Activated effector memory CD4-positive, alpha-beta T cell treated with anti-CD3 and anti-CD28 coated beads, Interleukin-2, amount 50 U/mL, for 16 hours (primary cell): ENCODE results near the gene GPRIN3.
A peak's percentile ranks its signal among the peaks of the same experiment; 100 is the strongest.
"Not testable (repeated sequence)": the region's sequence is repeated elsewhere in the genome, so short reads cannot be mapped to it uniquely, and the experiment has no call there.

Source experiments
- DNase-seq: peaks from one replicate; pipeline ENCODE4 v3.0.0-alpha.2; 2020

Gene GPRIN3

DNA sequence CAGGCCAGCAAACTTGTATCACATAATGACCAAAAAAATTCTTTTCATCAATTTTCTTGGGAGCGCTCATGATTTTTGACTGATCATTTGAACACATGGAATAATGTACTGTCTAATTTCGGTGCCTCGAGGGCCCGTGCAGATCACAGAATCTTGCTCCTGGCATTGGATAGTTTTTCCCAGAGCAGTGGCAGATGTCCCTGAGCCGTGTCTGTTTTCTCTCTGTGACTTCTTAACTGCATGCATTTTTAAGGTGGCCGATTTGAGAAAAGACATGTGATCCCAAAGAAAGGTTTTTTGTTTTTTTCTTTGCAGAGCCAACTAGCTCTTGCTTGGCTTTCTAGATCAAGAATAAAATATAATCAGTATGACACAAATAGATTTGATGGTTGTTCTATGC is 19.7 kb downstream of the GPRIN3 start:
- DNase-seq = no peak

DNA sequence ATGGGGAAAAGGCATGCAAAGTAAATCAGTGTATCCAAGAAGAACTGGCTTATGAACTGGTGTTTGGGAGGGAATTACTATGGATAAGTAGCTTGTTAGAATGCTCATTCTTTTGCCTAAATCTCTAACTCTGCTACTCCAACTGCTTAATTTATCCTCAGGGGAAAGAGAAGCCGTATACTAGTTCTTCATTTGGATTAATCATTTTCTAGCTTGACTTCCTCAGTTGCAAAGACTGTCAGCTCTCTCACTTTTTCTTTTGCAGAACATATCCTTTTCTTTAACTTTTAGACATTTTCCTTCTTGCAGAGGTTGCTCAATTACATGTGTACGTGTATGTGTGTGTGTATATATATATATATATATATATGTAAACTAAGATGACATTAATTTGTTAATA is 21.9 kb downstream of the GPRIN3 start:
- no peak for DNase-seq

DNA sequence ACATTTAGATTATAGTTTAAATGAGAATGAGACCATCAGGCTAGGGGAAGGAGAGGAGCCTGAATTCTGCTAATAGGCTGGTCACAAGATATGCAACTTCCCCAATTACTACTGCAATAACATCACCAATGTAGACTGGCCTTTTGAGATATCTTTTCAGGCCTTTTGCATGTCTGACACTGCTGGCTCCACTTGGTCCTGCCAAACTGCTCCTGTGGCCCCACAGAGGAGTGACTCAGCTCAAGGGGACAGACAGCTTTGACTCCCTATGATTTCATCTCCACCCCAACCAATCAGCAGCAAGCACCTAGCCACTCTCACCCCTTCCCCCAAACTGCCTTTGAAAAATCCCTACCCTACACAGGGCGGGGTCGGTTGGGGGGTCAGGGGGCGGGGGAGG is 22.8 kb downstream of the GPRIN3 start:
- DNase-seq = no peak

DNA sequence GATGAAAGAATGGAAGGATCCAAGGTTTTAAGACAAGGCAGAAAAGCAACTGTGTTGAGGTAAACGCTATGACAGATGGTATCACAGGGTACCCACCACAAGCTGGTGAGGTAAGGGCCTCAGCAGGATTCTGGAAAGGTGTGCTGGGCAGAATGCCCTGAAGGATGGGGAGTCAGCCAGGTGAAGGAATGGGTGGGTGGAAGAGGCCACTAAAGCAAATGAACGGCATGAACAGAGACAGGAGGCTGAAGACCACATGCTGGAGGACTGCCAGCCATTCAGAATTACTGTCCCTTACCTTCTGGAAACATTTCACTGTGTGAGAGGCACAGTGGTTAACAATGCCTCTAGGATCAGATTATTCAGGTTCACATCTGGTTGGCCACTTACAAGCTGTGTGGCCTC is 23.6 kb downstream of the GPRIN3 start:
- no peak for DNase-seq

- peak; percentile 77 for DNase-seq
These were observed 24.2 kb downstream of the GPRIN3 start for GRCh38 chr4:89283226-89284009.

DNA sequence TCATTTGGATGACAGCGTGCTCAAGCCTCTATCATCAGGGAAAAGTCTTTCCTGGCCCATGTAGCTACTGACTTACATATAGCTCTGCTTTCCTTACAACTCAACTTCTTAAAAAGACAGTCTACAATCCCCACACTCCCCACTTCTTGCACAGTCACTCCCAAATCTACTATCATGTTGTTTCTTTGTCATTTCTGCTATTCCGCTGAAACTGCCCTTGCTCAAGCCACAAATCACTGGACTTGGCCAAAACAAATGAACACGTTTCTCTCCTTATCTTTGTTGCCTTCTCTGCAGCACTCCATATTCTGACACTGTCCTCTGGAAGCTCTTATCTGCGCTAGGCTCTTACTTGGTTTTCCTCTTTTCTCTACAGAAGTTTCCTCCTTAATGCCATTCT is 28.2 kb downstream of the GPRIN3 start:
- no peak for DNase-seq

- DNase-seq = no peak
These were observed 30.2 kb downstream of the GPRIN3 start for GRCh38 chr4:89277412-89277811.

DNA sequence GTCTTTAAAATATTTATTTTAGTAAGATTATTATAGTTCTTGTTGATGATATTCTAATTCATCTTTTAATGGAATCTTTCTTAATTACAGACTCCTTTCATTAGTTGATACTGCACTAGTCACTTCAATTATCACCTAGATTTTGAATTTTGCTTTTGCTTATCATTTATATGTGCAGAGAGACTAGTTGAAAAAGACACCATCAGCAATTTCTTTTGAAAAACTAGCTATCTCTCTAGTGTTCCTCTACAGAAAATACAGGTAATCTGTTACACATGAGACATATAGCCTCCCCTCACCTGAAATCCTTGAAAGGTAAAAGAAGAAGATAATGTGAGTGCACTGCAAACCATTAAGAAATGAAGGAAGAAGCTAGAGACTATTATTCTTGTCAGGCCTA is 31.3 kb downstream of the GPRIN3 start:
- DNase-seq = no peak

DNA sequence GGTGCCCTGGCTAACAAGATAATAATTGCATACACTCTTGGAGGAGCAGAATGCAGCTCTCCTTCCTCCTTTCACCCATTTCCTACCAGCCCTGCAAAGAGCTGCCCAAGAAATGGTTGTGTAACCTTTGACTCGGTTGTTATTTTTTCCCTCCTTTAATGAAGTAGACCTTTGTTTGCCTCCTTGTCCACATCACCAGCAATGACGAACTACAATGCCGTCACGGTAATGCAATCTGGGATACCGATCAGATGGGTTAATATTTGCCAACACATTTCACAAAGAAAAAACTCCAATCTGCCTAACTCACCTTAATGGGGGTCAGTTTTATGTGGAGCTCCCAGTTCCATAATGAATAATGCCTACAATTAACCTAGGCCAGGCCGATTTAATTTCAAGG is 32.0 kb downstream of the GPRIN3 start:
- no peak for DNase-seq

GRCh38 chr4:89273741-89274141 is 33.9 kb downstream of the GPRIN3 start:
- DNase-seq = no peak

DNA sequence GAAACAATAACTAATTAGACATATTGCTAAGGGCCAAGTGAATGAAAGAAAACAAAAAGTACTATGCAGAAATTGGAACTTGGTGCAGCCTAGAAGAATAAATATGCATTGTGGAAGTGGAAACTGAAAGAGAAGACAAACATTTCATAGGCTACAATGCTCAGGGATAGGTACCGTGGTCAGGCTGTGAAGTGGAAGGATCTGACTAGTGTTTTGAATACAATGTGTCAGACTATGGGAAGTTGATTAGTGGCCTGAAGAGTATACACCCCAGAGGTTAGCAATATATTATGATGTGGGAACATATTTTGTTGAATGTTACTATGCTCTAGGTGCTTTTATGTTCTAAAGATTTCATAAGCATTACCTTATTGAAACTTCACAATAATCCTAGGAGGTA is 36.8 kb downstream of the GPRIN3 start:
- no peak for DNase-seq

DNA sequence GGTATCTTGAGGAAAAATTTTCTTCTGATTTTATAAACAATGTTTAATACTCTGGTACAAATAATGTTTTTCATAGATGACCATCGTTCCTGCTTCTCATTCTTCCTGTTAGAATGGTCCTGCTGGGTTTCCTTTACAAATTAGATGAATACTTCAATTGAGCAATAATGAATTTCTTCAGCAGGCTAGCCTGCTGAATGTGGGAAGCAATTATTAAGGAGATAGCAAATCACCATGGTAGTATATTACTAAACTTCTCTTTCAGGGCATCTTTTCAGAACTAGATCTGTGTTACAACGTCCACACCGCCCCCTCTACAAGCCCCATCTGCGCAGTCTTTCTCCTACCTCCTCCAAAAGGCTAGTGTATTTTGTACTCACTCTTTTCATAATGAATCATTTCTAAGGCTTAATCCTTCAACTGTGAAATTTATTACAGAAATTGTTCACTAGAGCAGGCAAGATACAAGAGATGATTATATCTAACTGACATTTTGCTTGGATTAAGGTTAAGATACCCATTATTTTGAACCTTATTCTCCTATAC is 38.4 kb downstream of the GPRIN3 start:
- no peak for DNase-seq

DNA sequence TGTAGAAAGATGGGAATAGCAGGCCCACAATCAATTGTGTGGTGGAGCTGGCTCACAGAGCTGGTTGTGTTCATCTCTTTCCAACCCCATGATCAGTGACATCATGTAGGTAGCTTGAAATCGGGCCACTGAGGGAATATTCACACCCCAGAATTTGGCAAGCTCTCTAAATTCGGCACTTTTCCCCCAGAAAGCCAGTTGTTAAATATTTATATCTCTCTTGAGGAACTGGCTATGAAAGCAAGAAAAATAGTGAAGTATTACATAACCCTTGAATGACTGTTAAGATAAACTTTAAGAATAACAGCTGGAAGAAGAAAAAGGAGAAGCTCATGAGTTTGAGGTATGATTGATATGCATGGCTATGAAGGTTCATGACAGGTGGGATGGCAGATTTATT is 38.9 kb downstream of the GPRIN3 start:
- DNase-seq = no peak

DNA sequence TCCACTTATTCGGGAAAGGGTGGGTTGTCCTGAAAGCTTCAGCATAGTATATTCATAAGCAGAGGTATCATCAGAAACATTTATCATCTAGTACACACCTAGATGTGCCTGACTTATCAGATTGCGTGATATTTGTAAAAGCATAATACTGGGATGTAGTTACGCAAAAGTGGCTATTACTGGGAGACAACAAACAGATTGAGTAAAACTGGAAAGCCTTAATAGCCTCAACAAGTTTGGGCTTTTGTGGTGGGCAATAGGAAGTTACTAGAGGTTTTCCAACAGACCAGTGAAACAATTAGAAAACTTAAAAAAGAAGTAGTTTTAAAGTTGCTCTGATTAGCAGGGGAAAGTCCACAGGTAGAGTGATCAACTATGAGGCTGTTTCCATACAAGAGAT is 39.8 kb downstream of the GPRIN3 start:
- DNase-seq = no peak

- DNase-seq = no peak
These were observed 40.2 kb downstream of the GPRIN3 start for GRCh38 chr4:89267392-89267791.

DNA sequence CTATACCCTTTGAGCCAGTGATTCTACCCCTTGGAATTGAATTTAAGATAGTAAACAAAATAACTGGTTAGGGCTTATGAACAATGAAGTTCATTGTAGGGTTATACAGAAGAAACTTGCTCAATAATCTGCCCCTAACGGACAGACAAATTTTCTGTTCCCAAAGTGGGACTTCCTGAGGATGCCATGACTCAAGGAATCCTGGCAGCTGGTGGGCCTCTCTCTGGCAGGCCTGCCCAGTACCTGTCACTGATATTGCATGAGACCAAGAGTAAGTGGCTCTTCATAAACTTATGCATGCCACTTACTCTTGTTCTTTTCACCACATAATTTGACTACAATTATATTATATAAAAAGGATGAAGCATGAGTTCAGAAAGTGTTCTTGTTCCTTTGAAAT is 41.5 kb downstream of the GPRIN3 start:
- no peak for DNase-seq

GRCh38 chr4:89263265-89263664 is 44.3 kb downstream of the GPRIN3 start:
- DNase-seq = no peak

DNA sequence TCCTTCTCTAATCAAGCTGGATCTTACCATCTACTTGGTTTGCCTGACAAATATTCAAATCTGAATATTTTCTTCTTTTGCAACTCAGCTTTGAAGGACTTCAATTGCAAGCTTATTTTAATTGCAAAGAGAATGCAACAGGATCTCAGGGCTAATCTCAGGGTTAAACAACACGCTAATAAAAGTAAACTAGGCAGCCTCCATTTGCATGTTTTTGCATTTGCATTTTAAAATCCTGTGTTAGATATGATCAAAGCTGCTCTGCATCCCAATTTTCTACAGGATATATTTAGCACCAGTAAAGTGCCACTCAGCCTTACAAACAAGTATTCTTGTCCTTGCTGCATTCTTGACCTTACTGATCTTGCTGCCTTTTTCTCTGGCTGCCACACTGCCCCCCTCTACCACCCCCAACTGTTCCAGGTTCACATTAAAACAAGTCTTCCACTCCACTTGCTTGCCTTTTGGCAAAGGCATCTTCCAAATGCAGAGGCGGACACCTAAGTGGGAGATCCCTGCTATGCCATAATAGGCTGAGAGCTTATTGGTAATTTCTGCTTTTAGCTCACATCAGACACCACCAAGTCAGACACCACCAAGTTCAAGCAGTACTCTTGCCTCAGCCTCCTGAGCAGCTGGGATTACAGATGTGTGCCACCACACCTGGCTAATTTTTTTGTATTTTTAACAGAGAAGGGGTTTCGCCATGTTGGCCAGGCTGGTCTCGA is 48.1 kb downstream of the GPRIN3 start:
- no peak for DNase-seq

DNA sequence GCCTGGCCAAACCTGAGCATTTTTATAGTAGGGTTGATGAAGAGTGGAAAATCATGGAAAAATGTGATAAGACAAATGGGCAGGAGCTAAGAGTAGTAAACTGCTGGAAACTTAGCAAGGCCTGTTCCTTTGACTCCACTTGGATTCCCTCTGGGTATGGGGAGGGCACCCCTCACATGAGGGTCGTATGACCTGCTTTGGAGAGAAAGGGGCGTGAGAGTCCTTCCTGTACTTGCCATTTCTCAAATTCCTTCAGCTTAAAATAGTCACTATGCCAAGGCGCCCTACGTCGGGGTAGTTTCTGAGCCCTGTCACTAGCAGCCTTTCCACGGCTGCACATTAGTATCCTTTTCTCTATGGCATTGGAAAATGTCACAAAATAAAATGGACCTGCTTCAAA is 49.1 kb downstream of the GPRIN3 start:
- DNase-seq = no peak

GRCh38 chr4:89257376-89257775 is 50.2 kb downstream of the GPRIN3 start:
- no peak for DNase-seq

DNA sequence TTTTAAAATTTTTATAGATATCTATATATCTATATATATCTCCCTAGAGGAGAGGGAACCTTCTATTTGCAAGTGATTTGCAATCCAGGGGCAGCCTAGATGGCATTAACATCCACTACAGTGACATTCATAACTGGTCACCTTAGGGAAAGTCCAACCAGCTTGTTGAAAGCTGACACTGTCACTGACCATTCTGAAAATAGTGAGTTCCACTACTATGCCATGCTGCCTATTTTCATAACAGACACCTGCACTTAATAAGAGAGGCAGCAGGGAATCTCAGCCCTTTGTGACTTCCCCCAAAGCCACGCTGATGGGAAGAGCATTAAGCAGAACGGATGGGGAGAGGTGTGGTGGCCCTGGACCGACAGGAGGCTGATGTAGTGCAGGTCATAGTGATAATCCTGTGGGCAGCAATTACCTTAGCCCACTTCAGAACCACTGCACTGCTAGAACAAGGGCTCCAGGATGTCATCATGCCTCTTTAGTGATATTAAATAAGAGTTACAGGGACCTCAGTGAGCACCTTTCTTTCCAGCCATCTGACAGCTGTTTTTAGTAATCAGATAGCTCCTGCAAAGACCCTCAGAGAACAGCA is 51.3 kb downstream of the GPRIN3 start:
- no peak for DNase-seq

DNA sequence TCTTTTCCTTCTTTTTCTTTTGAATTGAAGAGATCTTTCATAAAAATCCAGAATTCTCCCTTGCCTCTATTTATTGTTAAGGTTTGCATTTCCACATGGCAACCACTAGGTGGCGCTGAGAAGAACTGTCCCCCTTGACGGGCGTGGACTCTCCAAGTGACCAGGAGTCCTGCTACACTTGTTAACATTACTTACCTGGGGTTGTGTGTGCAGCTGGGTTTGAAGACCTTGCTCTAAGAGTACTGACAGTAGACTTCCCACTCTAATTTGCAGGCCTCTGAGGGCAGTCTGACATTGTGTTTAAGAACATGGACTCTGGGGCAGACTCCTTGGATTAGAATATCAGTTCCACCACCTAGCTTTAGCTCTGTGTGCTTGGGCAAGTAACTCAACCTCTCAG is 52.8 kb downstream of the GPRIN3 start:
- DNase-seq = peak; percentile 79

DNA sequence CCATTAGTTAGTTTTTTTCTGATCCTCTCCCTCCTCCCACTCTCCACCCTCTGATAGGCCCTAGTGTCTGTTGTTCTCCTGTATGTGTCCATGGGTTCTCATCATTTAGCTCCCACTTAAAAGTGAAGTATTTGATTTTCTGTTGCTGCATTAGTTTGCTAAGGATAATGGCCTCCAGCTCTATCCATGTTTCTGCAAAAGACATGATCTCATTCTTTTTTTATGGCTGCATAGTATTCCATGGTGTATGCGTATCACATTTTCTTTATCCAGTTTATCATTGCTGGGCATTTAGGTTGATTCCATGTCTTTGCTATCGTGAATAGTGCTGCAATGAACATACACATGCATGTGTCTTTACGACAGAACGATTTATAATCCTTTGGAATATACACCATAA is 53.3 kb downstream of the GPRIN3 start:
- not testable (repeated sequence) for DNase-seq

DNA sequence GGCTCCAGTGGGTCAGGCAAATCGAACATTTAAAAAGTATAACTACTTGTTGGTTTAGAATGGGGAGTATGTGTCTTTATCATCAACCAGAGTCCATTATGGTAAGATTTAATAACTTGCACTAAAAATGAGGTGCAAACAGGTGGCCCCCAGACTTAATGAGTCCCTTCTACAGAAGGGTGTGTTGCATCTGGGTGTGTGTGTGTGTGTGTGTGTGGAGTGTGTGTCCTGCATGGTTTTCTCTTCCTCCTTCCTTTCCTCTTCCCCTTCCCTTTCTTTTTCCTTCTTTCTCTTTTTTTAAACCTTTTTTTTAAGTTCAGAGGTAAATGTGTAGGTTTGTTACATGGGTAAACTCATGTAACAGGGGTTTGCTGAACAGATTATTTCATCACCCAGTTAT is 53.7 kb downstream of the GPRIN3 start:
- DNase-seq = no peak
